Trophoblast cell (in vitro differentiated cells and primary cell): ENCODE data around the gene GID8.

Experiments
- DNase-seq, 2 donors: peaks; one replicate each; pipeline ENCODE4 v3.0.0-alpha.2; 2016
- H2AFZ ChIP-seq: 2 replicates; pipeline ENCODE4 v1.6.1; 2013; ENCODE audit warnings: low read length, moderate library complexity, mild to moderate bottlenecking; ENCODE audit not compliant: insufficient read depth, poor library complexity
- H2AK5ac ChIP-seq: 2 replicates; pipeline ENCODE4 v1.6.1; 2013; ENCODE audit warnings: mild to moderate bottlenecking, low read length
- H2BK120ac ChIP-seq: 2 replicates; pipeline ENCODE4 v1.6.1; 2013; ENCODE audit warnings: low read length, mild to moderate bottlenecking, moderate library complexity; ENCODE audit not compliant: insufficient read depth, poor library complexity
- H2BK12ac ChIP-seq: 2 replicates; pipeline ENCODE4 v1.6.1; 2013; ENCODE audit warnings: mild to moderate bottlenecking, low read length, moderate library complexity
- H2BK5ac ChIP-seq: 2 replicates; pipeline ENCODE4 v1.6.1; 2013; ENCODE audit warnings: low read length, low read depth, moderate library complexity, mild to moderate bottlenecking; ENCODE audit not compliant: poor library complexity
- H3K14ac ChIP-seq: 2 replicates; pipeline ENCODE4 v1.6.1; 2013; ENCODE audit warnings: mild to moderate bottlenecking, low read length
- H3K18ac ChIP-seq: 2 replicates; pipeline ENCODE4 v1.6.1; 2013; ENCODE audit warnings: mild to moderate bottlenecking, low read length
- H3K23ac ChIP-seq: 2 replicates; pipeline ENCODE4 v1.6.1; 2013; ENCODE audit warnings: low read length
- H3K27ac ChIP-seq: 2 replicates; pipeline ENCODE4 v1.5.1; 2013; ENCODE audit warnings: low read depth, mild to moderate bottlenecking, inconsistent platforms, low read length, moderate library complexity
- H3K27me3 ChIP-seq: 2 replicates; pipeline ENCODE4 v1.6.1; 2013; ENCODE audit warnings: inconsistent platforms, mild to moderate bottlenecking, low read length, moderate library complexity; ENCODE audit not compliant: insufficient read depth
- H3K36me3 ChIP-seq, 2 experiments: 1 replicate in 1 of 2; 2 replicates in 1 of 2; pipeline ENCODE4 v1.6.1; 2013; ENCODE audit warnings: low read length in 2 of 2, mild to moderate bottlenecking in 2 of 2, moderate library complexity in 1 of 2; ENCODE audit not compliant: insufficient read depth in 2 of 2, control insufficient read depth in 1 of 2
- H3K4ac ChIP-seq: 2 replicates; pipeline ENCODE4 v1.6.1; 2013; ENCODE audit warnings: low read depth, mild to moderate bottlenecking, low read length, moderate library complexity
- H3K4me1 ChIP-seq, 2 experiments: 1 replicate in 1 of 2; 2 replicates in 1 of 2; pipeline ENCODE4 v1.6.1; 2013; ENCODE audit warnings: low read length in 2 of 2, mild to moderate bottlenecking in 2 of 2, moderate library complexity in 1 of 2; ENCODE audit not compliant: insufficient read depth in 2 of 2, control insufficient read depth in 1 of 2
- H3K4me2 ChIP-seq: 2 replicates; pipeline ENCODE4 v1.6.1; 2013; ENCODE audit warnings: inconsistent platforms, mild to moderate bottlenecking, low read length, moderate library complexity
- H3K4me3 ChIP-seq: 2 replicates; pipeline ENCODE4 v1.5.1; 2013; ENCODE audit warnings: mild to moderate bottlenecking, low read depth, low read length, inconsistent platforms
- H3K79me1 ChIP-seq: one replicate; pipeline ENCODE4 v1.6.1; 2013; ENCODE audit warnings: low read length
- H3K79me2 ChIP-seq: 2 replicates; pipeline ENCODE4 v1.6.1; 2013; ENCODE audit warnings: low read length, mild to moderate bottlenecking; ENCODE audit not compliant: control insufficient read depth, insufficient read depth, poor library complexity
- H3K9ac ChIP-seq: 2 replicates; pipeline ENCODE4 v1.6.1; 2013; ENCODE audit warnings: mild to moderate bottlenecking, low read length
- H3K9me3 ChIP-seq: 2 replicates; pipeline ENCODE4 v1.6.1; 2013; ENCODE audit warnings: low read depth, mild to moderate bottlenecking, control low read depth, inconsistent platforms, low read length; ENCODE audit not compliant: insufficient read depth
- H4K12ac ChIP-seq: 2 replicates; pipeline ENCODE4 v1.6.1; 2013; ENCODE audit warnings: low read depth, mild to moderate bottlenecking, low read length, moderate library complexity
- H4K8ac ChIP-seq: 2 replicates; pipeline ENCODE4 v1.6.1; 2013; ENCODE audit warnings: low read depth, mild to moderate bottlenecking, low read length, moderate library complexity
- H4K91ac ChIP-seq: one replicate; pipeline ENCODE4 v1.6.1; 2013; ENCODE audit warnings: low read depth, mild to moderate bottlenecking, low read length, moderate library complexity
- WGBS: extraction: QIAGEN DNeasy Blood & Tissue Kit; methylation state at CpG from one replicate; pipeline ENCODE4 v1.1.7; 2013; ENCODE audit warnings: missing lambda C conversion rate; ENCODE audit not compliant: insufficient read length, insufficient coverage; ENCODE audit errors: extremely low coverage; 5-methylcytosine and 5-hydroxymethylcytosine counted together

GID8 gene

DNA sequence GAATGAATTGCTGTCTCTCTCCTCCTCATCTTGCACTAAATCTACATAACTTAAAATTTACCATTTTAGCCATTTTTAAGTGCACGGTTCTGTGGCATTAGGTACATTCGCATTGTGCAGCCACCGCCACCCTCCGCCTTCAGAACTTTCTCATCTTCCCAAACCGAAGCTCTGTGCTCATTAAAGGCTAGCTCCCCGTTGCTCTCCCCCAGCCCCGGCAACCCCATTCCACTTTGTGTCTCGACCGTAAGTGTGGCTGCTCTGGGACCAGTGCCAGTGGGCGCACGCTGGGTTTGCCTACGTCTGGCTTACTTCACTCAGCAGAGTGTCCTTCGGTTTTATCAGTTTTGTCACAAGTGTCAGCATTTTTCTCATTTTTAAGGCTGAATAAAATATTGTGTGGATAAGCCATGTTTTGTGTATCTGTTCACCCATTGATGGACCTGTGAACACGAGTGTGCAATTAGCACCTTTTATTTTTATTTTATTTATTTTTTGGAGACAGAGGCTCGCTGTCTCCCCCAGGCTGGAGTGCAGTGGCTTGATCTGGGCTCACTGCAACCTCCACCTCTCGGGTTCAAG is 31.3 kb downstream of the GID8 start:
- H2BK5ac ChIP-seq, result no peak overlapping the region
- H2AK5ac ChIP-seq, result no peak overlapping the region
- no peak overlapping the region for H2AFZ ChIP-seq
- H3K18ac ChIP-seq, result no peak overlapping the region
- no CpG with 5 or more reads among the region's 16 CpGs for WGBS
- no peak overlapping the region for H3K4me2 ChIP-seq
- no peak overlapping the region for H3K23ac ChIP-seq
- H3K9ac ChIP-seq, result no peak overlapping the region
- H3K36me3 ChIP-seq, result no peaks in the 10 kb centered on the region
- H2BK120ac ChIP-seq, result no peak overlapping the region
- H2BK12ac ChIP-seq, result no peak overlapping the region
- no peak overlapping the region for H4K8ac ChIP-seq
- H3K27me3 ChIP-seq, result peaks cover 16% of the 10 kb centered on the region
- H3K9me3 ChIP-seq, result peaks cover 5% of the 10 kb centered on the region
- no peak for DNase-seq
- no peak overlapping the region for H3K4ac ChIP-seq
- H3K4me1 ChIP-seq, result peaks cover 10 to 11% of the 10 kb centered on the region in 2 experiments
- no peaks in the 10 kb centered on the region for H3K79me2 ChIP-seq
- no peak overlapping the region for H3K14ac ChIP-seq
- H3K79me1 ChIP-seq, result no peaks in the 10 kb centered on the region
- H3K4me3 ChIP-seq, result no peak overlapping the region
- no peak overlapping the region for H4K91ac ChIP-seq
- no peak overlapping the region for H3K27ac ChIP-seq
- no peak overlapping the region for H4K12ac ChIP-seq

DNA sequence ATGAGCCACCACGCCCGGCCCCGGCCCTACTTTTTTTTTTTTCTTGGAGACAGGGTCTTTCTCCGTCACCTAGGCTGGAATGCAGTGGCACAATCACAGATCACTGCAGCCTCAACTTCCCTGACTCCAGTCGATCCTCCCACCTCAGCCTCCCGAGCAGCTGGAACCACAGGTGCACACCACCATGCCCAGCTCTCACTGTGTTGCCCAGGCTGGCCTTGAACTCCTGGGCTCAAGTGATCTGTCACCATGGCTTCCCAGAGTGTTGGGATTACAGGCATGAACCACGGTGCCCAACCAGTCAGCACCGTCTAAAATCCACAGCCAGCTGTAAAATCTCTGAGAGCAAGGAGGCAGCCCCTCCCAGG is 32.0 kb downstream of the GID8 start:
- Histone ChIP-seq H3K23ac (no peak overlapping the region), H3K14ac (no peak overlapping the region), H3K4me3 (no peak overlapping the region), H2BK120ac (no peak overlapping the region), H3K36me3 (no peaks in the 10 kb centered on the region), H2AK5ac (no peak overlapping the region), H4K8ac (no peak overlapping the region), H3K9me3 (peaks cover under 1% of the 10 kb centered on the region), H3K4me2 (no peak overlapping the region), H2BK5ac (no peak overlapping the region), H3K27ac (no peak overlapping the region), H3K18ac (no peak overlapping the region), H4K91ac (no peak overlapping the region), H2BK12ac (no peak overlapping the region), H3K79me2 (no peaks in the 10 kb centered on the region), H3K4me1 (peaks cover 10 to 11% of the 10 kb centered on the region in 2 experiments), H3K27me3 (peaks cover 22% of the 10 kb centered on the region), H3K9ac (no peak overlapping the region), H3K4ac (no peak overlapping the region), H3K79me1 (no peaks in the 10 kb centered on the region), H4K12ac (no peak overlapping the region), H2AFZ (no peak overlapping the region)
- DNase-seq, result no peak
- no CpG with 5 or more reads among the region's 8 CpGs for WGBS

DNA sequence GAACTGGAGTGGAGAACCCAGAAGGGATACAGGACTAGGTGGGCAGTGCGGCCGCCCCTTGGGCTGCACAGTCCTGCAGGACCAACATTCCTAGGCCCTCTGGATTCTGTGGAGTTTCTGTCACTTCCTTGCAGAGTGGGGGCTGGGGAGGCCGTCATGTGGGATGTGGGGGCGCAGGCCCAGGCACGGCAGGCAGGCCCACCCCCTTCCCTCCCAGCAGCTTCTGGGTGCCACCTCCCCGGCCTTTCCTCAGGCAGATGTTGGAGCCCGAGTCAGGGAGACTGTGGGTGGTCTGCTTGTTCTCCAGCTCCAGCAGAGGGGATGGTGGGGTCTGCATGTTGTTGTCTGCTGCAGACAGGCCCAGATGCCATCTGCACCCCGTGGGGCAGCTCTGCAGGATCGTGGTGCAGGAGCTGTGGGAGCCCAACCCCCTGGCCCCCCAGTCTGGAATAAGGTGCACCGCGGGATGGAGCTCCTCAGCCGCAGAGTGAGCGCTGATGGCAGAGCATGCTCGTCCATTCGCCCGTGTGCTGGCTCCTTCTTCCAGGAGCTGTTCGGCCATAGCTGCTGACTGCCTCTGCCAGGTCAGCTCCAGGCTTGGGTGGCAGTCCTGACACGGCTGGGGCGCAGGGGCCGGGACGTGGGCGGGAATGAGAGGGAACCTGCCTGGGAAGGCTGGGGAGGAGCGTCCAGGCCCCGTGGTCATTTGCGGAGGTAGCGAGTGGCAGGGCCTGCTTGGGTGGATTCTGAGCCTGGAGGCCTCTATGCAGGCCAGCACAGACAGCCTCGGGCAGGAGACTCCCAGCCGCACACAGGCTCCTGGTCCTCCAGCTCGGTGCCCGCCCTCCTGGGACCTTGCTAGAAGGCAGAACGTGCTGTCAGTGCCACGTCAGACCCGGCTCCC is 32.6 kb downstream of the GID8 start:
- no peak overlapping the region for H3K14ac ChIP-seq
- H3K18ac ChIP-seq, result no peak overlapping the region
- H3K27me3 ChIP-seq, result peaks cover 27% of the 10 kb centered on the region
- no peaks in the 10 kb centered on the region for H3K79me1 ChIP-seq
- no peak overlapping the region for H2AFZ ChIP-seq
- H2BK12ac ChIP-seq, result no peak overlapping the region
- no peaks in the 10 kb centered on the region for H3K79me2 ChIP-seq
- H3K9me3 ChIP-seq, result peaks cover 2% of the 10 kb centered on the region
- no peak overlapping the region for H2AK5ac ChIP-seq
- no peak overlapping the region for H3K9ac ChIP-seq
- H4K91ac ChIP-seq, result no peak overlapping the region
- peak; percentile 74 to 87 for DNase-seq
- H4K8ac ChIP-seq, result no peak overlapping the region
- H3K4me3 ChIP-seq, result no peak overlapping the region
- no peak overlapping the region for H3K4ac ChIP-seq
- H4K12ac ChIP-seq, result no peak overlapping the region
- no peaks in the 10 kb centered on the region for H3K36me3 ChIP-seq
- no CpG with 5 or more reads among the region's 33 CpGs for WGBS
- no peak overlapping the region for H2BK5ac ChIP-seq
- no peak overlapping the region for H2BK120ac ChIP-seq
- no peak overlapping the region for H3K23ac ChIP-seq
- peaks cover 10 to 11% of the 10 kb centered on the region in 2 experiments for H3K4me1 ChIP-seq
- no peak overlapping the region for H3K4me2 ChIP-seq
- no peak overlapping the region for H3K27ac ChIP-seq

DNA sequence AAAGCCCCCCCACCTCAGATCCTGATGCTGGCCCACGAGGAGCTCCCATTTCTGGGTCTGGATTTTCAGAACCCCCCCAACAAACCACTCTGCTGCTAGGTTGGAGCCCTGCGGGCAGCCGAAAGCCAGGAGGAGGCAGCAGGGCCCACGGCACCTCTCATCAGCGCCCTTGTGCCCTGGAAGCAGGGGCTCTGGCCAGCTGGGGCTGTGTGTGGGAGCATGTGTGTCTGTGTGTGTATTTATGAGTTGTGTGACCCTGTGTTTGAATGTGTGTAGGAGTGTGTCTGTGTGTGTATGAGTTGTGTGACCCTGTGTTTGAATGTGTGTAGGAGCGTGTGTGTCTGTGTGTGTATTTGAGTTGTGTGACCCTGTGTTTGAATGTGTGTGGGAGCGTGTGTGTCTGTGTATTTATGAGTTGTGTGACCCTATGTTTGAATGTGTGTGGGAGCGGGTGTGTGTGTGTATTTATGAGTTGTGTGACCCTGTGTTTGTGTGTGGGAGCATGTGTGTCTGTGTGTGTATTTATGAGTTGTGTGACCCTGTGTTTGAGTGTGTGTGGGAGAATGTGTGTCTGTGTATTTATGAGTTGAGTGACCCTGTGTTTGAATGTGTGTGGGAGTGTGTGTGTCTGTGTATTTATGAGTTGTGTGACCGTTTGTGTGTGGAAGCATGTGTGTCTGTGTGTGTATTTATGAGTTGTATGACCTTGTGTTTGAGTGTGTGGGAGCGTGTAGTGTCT is 33.4 kb downstream of the GID8 start:
- Histone ChIP-seq H3K18ac (no peak overlapping the region), H2BK120ac (no peak overlapping the region), H2AFZ (no peak overlapping the region), H3K36me3 (no peaks in the 10 kb centered on the region), H3K9me3 (peaks cover 2% of the 10 kb centered on the region), H2BK12ac (no peak overlapping the region), H4K12ac (no peak overlapping the region), H2BK5ac (no peak overlapping the region), H2AK5ac (no peak overlapping the region), H3K4me3 (no peak overlapping the region), H3K79me1 (no peaks in the 10 kb centered on the region), H3K4me2 (no peak overlapping the region), H3K9ac (no peak overlapping the region), H4K91ac (no peak overlapping the region), H3K79me2 (no peaks in the 10 kb centered on the region), H3K14ac (no peak overlapping the region), H3K27ac (no peak overlapping the region), H3K23ac (no peak overlapping the region), H4K8ac (no peak overlapping the region), H3K4ac (no peak overlapping the region), H3K4me1 (peaks cover 10 to 11% of the 10 kb centered on the region in 2 experiments), H3K27me3 (peaks cover 27% of the 10 kb centered on the region)
- DNase-seq, result no peak
- WGBS, result 100% methylated on average over 2 of the region's 10 CpGs
